ENCODE results near the gene TSNAXIP1.

DNA sequence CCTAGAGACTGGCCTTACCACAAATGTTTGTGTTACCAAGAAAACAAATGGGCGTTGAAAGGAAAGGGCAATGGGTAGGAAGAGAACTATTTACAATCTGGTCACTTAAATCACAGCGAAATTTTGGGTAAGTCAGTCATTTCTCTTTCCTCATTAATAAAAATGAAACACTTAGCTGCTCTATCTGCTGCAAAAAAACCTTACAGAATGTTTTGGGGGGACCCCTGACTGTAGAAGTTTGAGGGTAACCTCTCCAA, 39.3 kb downstream of the TSNAXIP1 start:
- TF ChIP-seq, protein P1, sequence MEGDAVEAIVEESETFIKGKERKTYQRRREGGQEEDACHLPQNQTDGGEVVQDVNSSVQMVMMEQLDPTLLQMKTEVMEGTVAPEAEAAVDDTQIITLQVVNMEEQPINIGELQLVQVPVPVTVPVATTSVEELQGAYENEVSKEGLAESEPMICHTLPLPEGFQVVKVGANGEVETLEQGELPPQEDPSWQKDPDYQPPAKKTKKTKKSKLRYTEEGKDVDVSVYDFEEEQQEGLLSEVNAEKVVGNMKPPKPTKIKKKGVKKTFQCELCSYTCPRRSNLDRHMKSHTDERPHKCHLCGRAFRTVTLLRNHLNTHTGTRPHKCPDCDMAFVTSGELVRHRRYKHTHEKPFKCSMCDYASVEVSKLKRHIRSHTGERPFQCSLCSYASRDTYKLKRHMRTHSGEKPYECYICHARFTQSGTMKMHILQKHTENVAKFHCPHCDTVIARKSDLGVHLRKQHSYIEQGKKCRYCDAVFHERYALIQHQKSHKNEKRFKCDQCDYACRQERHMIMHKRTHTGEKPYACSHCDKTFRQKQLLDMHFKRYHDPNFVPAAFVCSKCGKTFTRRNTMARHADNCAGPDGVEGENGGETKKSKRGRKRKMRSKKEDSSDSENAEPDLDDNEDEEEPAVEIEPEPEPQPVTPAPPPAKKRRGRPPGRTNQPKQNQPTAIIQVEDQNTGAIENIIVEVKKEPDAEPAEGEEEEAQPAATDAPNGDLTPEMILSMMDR (conservative IDR thresholded peaks at IDR 0.05; ENCODE audit: low read depth in 2 of 2) = no peak
- TF ChIP-seq POLR2AphosphoS5 (IDR thresholded peaks at IDR 0.05; ENCODE audit: low read depth) (no peak), EZH2 (IDR thresholded peaks at IDR 0.05; ENCODE audit: low read depth, unreplicated experiment) (no peak), CREB1 (CRISPR knock-in tag; IDR thresholded peaks at IDR 0.05; ENCODE audit: low read depth) (no peak)

All from GM23338 (cell line).